Cortex of kidney (tissue), 1 donor: ENCODE data around the gene DDX51.

Experiments
- DNase-seq: peaks from one replicate; lab custom pipeline; 2025; lab: John Stamatoyannopoulos, UW

DDX51 gene, protein sequence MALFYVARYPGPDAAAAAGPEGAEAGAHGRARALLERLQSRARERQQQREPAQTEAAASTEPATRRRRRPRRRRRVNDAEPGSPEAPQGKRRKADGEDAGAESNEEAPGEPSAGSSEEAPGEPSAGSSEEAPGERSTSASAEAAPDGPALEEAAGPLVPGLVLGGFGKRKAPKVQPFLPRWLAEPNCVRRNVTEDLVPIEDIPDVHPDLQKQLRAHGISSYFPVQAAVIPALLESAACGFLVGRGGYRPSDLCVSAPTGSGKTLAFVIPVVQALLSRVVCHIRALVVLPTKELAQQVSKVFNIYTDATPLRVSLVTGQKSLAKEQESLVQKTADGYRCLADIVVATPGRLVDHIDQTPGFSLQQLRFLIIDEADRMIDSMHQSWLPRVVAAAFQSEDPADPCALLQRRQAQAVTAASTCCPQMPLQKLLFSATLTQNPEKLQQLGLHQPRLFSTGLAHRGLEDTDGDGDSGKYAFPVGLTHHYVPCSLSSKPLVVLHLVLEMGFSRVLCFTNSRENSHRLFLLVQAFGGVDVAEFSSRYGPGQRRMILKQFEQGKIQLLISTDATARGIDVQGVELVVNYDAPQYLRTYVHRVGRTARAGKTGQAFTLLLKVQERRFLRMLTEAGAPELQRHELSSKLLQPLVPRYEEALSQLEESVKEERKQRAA

GRCh38 chr12:132144115-132144809 is at the start of gene DDX51, which contains the start of gene NOC4L:
TSS of gene DDX51 (minus strand) at chr12:132144319. CDS start at chr12:132144296, 23 bp downstream.
TSS of gene NOC4L (plus strand) at chr12:132144457. CDS start at chr12:132144489, 32 bp downstream.
- DNase-seq = no peak

GRCh38 chr12:132191715-132192553 is 47.8 kb upstream of the DDX51 start:
- DNase-seq = no peak

GRCh38 chr12:132190834-132191500 is 46.8 kb upstream of the DDX51 start:
- no peak for DNase-seq

GRCh38 chr12:132190012-132190755 is 46.1 kb upstream of the DDX51 start:
- no peak for DNase-seq

DNA sequence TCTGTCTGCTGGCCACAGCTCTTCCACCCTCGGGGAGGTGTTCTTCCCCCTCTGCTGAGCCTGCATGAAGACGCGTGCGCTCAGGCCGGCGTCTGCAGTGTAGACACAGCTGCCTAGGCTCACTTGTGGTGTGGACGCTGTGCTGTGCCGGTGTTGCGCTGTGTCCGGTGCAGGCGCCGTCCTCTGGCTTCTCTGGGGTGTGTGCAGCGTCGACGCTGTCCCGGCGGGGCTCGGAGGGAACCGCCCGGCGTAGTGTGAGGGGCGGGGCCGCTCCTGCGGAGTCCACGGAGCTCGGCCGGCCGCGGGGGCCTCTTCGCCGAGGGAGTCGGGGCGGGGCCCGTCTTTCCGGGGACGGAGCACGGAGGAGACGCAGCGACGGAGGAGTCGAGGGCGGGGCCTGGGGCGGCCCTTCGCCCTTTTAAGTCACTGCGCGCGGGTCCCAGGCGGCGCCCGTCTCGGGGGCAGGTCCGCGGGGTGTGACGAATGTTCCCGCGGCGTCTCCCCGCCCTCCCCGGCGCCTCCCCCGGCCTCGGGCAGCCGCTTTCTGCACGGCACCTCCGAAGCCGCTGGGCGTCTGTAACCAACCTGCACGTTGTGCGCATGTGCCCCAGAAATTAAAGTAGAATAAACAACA is 45.4 kb upstream of the DDX51 start:
- DNase-seq = no peak

- DNase-seq = no peak
Measured at GRCh38 chr12:132188916-132189325, 44.8 kb upstream of the DDX51 start.

DNA sequence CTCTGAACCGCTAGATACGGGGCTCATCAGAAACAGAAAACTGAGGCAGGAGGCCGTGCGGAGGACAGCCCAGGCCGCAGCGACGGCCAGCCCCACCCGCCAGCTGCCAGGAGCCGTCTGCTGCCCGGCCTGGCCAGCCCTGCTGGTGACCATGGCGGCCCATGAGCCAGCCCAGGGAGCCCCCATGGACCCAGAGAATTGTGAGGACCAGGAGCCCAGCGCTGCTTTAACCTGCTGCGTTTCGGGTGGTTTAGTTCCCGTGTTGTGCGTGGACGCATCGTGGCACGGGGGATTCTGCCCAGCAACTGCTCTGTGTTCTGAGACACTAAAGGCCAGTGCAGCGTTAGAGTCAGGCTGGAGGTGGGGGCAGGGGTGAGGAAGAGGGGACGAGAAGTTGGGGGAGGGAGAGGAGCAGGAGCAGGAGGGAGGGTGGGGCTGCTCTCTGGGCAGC is 44.4 kb upstream of the DDX51 start:
- no peak for DNase-seq

GRCh38 chr12:132187646-132188450 is 43.7 kb upstream of the DDX51 start:
- DNase-seq = no peak

- no peak for DNase-seq
Measured at GRCh38 chr12:132186857-132187620, 42.9 kb upstream of the DDX51 start.

- DNase-seq = no peak
Measured at GRCh38 chr12:132186208-132186856, 42.2 kb upstream of the DDX51 start.

DNA sequence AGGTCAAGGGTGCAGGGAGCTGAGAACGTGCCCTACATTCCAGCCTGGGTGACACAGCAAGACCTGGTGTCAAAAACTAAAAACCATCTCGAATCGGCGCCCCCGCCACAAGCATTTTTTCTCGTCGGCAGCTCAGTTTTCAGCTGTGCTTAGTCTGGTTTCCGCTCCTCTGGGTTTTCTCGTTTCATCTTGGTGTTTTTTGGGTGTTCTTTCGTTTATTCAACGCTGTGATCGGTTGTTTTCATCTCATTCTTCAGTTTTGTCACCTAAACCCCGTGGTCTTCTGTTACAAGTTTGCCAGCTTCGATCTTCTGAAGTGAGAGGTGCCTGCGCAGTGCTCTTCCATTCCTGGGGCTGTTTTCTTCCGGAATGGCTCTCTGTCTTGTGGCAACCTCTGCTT is 41.6 kb upstream of the DDX51 start:
- DNase-seq = no peak

GRCh38 chr12:132182711-132183365 is 38.7 kb upstream of the DDX51 start:
- DNase-seq = no peak

DNA sequence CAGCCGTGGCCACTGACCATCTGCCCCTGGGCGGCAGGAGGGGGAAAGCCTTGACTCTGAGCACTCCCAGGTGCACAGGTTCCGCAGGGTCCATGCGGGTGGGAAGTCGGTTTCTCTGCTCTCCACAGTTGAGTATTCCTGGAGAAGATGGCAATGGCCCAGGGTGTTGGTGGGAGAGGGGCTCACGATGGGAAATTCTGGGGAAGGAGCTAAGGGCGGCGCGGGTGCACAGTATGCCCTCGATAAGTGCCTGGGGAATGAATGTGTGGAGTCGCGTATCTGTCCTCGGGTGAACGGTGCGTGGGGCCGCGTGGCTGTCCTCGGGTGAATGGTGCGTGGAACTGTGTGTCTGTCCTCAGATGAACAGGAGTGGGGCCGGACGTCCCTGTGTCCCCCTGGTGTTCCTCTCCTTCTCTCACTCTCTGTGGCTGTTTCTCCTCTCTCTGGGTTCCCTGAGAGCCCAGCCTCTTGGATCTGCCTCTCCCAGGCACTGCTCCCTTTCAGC is 38.1 kb upstream of the DDX51 start:
- no peak for DNase-seq

DNA sequence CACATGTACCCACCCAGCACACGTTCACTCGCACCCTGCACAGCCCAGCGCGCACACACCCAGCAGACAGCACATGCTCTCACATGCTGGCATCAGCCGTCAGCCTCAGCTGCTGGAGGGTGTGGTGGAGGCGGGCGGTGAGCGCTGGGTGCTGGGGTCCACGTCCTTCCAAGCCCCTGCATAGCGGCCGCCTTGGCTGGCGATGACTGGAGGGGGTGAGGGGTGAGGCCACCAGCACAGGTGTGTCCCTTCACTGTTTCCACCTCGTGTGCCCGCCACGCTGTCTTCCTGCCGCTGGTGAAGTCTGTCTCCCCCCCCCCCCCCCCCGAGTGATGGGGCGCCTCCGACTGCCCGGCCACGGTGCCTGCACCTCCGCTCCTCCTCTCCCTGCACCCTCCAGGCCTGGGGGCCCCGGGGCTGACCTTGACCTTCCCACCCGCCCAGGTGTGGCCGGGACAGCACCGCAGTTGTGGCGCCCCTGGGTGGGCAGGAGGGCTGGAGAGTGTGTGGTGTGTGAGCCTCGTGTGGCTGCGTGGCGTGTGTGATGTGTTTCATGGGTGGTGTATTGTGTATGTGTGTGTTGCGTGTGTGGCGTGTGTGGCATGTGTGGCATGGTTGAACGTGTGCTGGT is 37.6 kb upstream of the DDX51 start:
- no peak for DNase-seq

- DNase-seq = no peak
Measured at GRCh38 chr12:132180648-132181546, 36.8 kb upstream of the DDX51 start.
